Posterior cingulate gyrus (tissue), 11 donors: ENCODE data around the gene RARRES2.

Experiments
- DNase-seq, 10 donors: peaks; one replicate each; pipeline versions ENCODE4 v3.0.0 to v3.0.0-alpha.2; 2020 to 2021; ENCODE audit warnings: mixed read lengths in 3 of 10
- intact Hi-C: fragments of 100-400 bp; cut with DNase I; formaldehyde crosslinking; loops from one replicate; pipeline ENCODE4 v1.15.1; 2023

Gene RARRES2

DNA sequence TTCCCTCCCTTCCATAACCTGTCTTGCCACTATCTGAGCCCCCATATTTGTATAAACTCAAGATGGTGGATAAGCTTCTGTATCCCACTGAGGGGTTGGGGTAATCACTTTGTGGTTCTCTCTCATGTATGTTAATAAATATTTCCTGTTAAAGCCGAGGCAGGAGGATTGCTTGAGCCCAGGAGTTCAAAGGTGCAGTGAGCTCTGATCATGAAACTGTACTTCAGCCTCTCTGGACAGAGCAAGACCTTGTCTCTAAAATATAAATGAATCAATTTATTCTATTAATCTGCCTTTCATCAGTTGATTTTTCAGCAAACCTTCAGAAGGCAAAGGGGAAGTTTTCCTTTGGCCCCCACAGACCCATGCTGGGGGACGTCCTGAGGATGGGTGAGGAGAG lies 1.8 kb upstream of the RARRES2 start:
- DNase-seq, result no peak
- intact Hi-C loops, result no loop called here

DNA sequence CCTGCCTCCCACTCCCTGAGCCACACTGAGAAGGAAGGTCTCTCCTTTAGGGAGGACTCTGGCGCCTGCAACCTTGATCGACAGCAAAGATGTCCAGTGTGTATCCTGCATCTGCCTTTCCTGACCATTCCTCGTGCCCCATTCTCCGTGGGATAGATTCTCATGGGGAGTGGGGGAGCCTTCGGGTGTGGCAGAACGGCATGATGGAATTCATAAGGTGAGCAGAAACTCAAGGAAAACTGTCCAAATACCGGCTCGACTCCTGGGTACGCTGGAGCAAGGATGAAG lies 636 bp upstream of the RARRES2 start:
- intact Hi-C loops, result no loop called here
- no peak for DNase-seq

DNA sequence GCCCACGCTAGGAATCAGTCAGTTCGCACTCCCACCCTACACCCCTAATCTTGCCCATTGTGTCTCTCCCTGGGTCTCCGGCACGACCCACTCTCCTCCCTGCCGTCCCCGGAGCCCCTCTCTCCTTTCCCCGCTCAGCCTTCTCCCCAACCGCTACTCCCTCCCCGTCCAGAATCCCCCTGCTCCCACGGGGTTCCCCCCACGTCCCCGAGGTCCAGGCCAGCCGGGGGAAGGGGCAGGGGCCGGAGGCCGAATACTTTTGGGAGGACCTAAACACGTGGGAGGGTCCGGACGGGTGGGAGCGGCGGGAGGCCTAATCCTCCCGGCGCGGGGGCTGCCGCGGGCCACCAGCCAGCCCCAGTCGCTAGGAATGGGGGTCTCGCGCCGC lies 560 bp downstream of the RARRES2 start:
- intact Hi-C loops, result no loop called here

DNA sequence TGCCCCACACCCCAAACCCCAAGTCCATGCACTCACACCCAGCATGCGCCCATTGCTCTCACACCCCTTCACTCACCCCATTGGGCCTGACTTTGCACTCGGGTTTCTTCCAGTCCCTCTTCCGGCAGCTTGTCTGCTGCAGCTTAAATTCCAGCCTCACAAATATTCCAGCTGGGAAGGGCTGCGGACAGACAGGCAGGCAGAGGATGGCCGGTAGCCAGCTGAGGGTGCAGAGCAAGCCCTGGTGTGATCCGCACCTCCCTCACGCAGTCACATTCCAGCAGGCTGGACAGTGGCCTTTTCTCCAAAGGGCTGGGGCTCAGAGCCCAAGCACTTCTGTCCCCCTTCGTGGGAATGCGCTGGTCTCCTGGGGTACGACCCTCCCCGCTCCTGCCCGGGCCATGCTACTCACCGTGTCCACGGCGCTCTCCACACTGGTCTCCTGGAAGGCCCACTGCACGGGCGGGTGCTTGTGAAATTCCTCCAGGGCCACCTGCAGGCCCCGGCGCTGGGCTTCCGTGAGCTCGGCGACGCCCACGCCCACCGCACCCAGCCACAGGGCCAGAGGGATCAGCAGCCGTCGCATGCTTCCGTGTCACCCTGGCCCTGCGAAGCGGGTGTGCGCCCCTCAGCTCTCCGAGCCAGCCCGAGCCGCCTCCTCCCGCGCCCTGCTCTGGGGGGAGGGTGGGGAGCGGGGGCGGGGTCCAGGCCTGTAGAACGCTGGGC lies 1.2 kb downstream of the RARRES2 start:
- intact Hi-C loops, result no loop called here
- DNase-seq, result no peak

More for the DNA sequence above, 560 bp downstream of the RARRES2 start:
- no peak for DNase-seq

DNA sequence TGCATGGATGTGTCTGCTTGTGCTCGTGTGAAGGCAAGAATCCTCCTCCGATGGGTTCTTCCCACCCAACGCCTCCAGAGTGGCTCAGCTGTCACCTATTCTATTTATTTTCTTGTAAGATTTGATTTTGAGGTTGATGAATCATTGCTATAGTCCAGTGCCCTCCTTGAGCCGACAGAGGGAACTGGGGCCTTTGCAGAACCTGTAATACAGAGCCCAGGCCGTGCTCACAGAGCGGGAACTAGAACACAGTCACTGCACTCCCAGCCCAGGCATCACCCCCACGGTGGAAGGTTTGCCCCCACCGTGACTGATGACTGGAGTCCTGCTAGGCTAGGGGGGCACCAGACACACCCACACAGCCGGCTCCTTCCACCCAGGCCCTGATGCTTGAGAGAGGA lies 2.0 kb downstream of the RARRES2 start:
- intact Hi-C loops, result no loop called here
- no peak for DNase-seq

DNA sequence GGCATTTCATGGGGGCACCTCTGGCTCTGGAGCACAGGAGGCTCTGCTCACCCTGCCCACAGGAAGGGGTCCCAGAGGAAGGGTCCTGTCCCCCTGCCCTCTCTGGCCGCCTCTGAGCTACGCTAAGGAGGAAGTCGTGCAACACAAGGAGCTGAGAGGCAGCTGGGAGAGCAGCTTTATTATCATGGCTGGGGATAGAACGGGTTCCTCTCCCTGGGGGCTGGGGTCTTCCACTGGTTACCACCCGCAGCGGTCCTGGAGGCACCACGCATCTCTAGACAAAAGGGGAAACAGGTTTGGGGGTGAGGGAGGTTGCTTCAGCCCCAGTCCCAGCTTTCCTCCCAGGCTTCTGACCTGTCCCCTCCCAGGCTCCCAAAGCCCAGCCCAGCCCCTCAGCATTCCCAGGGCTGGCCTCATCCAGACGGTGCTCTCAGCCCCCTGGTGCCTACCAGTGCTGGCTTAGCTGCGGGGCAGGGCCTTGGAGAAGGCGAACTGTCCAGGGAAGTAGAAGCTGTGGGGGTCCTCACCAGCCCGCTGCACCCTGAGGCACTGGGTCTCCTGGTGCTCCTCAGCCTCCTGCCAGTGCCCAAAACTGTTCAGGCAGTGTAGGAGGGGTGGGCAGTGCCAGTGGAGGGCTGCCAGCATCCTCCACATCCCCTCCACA lies 3.1 kb downstream of the RARRES2 start:
- no peak for DNase-seq
- intact Hi-C loops, result no loop called here

DNA sequence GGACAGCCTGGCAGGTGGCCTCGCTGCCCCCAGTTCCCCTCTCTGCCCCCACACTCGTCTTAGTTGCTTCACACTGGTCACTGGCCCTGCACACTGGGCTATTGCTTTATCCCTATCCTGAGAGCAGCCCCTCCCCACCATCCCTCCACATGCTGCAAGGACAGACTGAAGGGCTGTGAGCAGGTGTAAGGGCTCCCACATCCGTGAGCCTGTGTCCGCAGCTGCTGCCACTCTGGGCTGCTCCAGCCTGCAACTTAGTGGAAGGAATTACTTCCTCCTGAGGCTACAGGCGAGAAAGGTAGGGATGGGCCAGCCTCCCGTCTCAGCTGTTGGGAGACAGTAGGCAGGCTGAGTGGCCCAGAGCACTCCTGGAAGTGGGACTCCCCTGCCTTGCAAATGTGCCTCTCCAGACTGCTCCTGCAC lies 3.8 kb downstream of the RARRES2 start:
- DNase-seq, result no peak
- intact Hi-C loops, result no loop called here

DNA sequence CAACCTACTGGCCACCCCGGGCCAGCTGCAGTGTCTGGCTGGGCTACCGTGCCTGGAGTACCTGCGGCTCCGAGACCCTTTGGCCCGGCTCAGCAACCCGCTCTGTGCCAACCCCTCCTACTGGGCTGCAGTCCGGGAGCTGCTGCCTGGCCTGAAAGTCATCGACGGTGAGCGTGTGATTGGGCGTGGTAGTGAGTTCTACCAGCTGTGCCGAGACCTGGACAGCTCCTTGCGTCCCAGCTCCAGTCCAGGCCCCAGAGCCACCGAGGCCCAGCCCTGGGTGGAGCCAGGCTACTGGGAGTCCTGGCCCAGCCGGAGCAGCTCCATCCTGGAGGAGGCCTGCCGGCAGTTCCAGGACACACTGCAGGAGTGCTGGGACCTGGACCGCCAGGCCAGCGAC lies 4.2 kb downstream of the RARRES2 start:
- no peak for DNase-seq
- intact Hi-C loops, result no loop called here

DNA sequence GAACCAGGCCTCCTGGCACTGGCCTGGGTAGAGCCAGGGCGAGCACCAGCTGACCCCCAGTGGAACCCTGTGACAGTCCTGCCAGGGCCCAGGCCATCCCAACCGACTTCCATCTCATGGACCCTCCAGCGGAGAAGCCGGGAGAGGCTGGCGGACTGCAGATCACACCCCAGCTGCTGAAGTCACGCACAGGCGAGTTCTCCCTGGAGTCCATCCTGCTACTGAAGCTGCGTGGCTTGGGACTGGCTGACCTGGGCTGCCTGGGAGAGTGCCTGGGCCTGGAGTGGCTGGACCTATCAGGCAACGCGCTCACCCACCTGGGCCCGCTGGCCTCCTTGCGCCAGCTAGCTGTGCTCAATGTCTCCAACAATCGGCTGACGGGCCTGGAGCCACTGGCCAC lies 4.7 kb downstream of the RARRES2 start:
- intact Hi-C loops, result no loop called here
- no peak for DNase-seq

DNA sequence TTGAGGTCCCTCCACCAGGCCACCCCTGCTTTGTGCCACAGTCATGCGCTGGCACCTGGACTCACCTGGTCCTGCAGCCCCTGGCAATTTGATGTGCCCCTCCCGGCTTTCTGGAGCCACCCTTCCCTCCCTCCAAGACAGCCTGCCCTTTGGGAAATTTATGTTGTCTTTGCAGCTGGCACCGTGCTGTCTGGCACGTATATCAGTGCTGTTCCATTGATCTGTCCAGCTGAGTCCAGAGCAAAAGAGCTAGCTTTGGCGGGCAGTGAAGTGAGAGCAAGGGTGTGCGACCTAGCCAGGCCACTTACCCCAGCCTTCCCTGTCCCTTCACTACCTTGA lies 5.7 kb downstream of the RARRES2 start:
- no peak for DNase-seq
- intact Hi-C loops, result no loop called here

DNA sequence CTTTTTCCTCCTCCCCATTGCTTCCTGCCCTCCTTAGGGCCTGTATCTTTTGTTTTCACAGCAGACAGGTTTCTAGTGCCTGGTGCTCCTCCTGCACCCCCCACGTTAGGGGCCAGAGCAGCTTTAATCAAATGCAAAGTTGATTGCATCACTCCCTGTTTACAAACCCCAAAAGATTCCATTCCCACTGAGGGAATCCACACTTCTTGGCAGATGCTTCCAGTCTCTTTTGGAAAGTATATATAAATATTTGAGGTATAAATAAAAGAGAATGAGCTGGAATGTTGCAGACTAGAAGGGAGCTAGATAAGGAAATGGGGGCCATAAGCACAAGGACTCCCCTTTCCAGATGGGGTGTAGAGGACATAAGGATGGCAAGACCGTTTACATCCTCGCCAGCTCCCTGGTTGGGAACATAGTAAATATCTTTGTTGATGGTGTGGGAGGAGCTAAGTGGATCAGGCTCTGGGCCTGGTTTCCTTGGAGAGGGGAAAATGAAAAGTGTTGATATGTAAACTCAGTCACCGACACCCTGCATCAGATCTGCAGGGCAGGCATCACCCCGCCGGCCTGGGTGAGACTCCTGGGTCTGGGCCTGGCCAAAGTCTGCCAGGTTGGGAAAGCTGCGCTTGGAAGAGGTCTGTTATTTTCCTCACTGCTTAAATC lies 6.2 kb downstream of the RARRES2 start:
- DNase-seq, result no peak
- intact Hi-C loops, result no loop called here

DNA sequence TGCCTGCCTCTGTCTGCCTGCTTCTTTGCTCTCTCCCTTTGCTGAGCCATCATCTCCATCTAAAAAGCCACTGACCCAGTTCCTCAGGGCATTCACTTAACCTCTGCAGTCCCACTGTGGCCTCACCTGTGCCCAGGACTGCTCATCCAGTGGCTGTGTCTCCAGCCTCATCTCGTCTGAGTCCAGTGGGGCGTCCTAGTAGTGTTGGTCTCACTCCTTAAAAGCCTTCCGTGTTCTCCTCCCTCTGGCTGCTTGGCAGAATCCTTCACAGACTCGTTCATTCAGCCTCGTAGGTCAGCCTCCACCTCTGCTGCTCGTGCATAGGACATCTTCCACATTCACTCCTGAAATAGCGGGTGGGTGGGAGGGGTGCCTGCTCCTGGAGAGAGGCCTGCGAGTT lies 7.3 kb downstream of the RARRES2 start:
- DNase-seq, result no peak
- intact Hi-C loops, result no loop called here

DNA sequence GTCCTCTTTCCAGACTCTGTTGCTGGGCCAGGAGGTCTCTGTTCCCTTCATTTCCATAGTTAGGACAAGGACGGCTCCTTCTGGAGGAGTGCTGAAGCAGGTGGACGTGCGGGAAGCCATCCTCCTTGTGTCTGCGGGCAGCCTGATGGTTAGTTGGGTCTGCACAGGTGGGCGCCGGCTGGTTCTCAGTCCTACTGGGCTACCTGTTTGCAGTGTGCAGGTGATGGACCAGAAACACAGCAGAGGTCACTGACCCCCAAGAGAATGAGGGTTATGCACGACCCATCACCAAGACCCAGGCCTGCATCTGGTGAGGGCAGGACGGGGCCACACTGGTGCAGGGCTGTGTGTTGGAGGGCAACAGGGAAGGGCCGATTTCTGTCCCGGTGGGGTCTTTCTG lies 7.8 kb downstream of the RARRES2 start:
- no peak for DNase-seq
- intact Hi-C loops, result no loop called here

DNA sequence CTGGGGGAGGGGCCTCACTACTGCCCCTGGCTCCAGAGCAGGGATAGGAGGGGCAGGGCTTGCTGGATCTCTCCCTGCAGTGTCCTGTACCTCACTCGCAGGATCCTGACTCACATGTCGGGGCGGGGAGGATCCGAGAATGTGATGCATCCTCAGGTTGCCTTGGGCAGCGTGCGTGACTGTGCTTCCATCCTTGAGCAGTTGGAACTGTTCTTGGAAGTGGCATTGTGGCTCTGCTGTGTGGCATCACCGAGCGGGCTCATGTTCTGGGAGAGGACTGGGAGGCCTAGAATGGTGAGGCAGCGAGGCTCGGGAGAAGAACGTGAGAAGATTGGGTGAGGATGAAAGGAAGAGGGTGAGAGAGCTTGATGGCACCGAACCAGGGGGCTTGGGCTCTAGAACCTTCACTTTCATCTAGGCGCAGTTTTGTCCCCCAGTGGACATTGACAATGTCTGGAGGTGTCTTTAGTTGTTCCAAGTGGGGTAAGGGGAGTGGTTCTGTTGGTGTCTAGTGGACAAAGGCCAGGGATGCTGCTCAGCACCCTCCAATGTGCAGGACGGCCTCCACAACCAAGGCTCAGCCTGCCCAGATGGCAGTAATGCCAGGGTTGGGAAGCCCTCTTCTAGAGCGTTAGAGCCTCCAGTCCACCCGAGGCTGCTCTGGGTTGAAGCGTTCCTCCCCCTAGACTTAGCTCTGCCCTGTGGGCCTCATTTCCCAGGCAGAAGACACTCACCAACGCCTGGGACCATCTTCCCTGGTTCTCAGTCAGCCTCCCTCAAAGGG lies 8.4 kb downstream of the RARRES2 start:
- DNase-seq, result no peak
- intact Hi-C loops, result no loop called here

DNA sequence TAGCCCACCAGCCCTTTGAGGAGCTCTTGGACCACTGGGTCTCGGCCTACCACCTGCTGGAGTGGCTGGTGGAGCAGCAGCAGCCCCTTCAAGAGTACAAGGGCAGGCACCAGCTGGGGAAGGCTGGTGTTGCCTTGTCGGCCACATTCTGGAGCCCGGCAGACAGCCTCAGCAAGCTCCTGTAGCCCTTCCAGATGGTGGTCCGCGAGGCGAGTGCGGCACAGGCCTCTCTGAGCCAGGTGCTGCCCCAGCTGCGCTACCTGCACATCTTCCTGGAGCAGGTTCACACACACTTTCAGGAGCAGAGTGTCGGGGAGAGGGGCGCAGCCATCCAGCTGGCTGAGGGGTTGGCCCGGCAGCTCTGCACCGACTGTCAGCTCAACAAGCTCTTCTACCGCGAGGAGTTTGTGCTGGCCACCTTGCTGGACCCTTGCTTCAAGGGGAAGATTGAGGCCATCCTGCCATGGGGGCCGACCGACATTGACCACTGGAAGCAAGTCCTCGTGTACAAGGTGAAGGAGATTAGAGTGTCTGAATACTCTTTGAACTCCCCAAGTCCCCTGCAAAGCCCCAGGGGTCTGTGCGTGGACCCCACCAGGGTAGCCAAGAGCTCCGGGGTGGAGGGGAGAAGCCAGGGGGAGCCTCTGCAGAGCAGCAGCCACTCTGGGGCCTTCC lies 11.1 kb downstream of the RARRES2 start:
- intact Hi-C loops, result no loop called here
- DNase-seq, result no peak

DNA sequence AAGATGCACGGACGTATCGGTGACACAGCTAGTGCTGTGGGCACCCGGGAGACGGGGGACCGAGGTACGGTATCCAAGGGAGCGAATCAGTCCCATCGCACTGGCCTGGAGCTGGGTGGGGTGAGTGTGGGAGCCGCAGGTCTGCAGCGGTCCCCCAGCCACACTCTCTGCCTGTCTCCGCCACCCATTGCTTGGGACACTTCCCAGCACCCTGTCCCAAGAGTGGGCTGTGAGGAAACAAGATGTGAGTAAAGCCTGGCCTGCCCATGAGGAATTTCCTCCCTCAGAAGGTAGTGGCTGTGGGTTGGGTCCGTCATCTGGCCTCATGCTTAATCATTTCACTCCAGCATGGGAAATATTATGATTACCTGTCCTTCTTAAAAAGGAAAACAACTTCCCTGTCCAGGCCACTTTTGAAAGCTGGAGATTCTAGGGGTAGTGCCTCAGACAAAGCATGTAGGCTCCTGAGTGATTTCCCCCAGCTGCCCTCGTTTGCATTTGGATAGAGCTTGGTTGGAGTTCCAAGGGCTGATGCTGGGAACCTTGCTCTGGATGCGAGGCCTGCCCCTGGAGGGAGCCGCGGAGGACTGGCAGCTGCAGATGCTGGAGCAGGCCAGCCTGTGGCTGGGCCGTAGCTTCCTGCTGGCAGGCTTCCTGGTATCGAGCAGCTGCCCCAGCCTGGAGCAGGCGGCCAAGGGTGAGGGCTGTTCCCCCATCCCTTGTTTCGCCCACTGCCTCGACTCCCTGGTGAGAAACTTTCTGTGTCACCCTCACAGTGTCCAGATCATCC lies 11.9 kb downstream of the RARRES2 start:
- peak in 9 of 10 donors; percentile 17 to 94 (median 57) for DNase-seq

DNA sequence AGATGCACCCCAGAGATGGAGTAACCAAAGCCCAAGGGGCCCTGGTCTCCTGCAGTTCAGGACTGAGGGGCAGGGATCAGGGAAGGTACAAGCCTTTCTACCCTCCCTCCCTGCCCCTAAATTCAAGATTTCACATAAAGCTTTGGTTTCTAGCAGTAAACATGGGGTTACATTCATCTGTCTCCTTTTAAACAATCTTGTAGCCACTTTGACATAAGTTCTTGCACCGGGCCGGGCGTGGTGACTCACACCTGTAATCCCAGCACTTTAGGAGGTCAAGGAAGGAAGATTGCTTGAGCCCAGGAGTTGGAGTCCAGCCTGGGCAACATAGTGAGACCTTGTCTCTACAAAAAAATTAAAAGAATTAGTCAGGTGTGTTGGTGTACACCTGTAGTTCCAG lies 14.1 kb downstream of the RARRES2 start:
- DNase-seq, result no peak
- intact Hi-C loops, result no loop called here

More for the DNA sequence above, 11.9 kb downstream of the RARRES2 start:
- intact Hi-C loops, result no loop called here

DNA sequence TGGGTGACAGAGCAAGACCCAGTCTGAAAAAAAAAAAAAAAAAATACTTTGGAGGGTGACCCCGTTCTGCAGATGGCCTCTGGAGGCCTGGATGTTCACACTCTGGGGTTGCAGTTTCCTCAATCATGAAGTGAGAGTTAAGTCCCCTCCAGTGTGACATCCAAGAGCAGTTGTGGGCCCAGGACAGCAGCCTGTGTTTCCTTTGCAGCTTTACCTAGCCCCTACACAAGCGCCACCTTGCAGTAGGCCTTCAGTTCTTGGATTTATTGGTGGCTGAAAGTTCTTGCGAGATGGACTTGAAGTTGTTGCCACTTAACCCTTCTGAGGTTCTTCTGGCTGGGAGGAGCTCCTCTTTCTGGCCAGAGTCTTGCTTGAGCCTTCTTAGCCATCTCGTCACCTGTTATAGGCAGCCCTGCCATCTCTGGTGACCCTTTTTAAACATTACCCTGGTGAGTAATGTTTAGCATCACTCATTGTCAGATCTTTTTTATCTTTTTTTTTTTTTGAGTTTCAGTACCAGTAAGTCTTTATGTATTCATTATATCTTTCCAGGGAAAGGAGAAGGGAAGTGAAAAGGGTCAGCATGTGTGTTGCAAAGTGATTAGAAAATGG lies 14.7 kb downstream of the RARRES2 start:
- DNase-seq, result no peak
- intact Hi-C loops, result no loop called here

DNA sequence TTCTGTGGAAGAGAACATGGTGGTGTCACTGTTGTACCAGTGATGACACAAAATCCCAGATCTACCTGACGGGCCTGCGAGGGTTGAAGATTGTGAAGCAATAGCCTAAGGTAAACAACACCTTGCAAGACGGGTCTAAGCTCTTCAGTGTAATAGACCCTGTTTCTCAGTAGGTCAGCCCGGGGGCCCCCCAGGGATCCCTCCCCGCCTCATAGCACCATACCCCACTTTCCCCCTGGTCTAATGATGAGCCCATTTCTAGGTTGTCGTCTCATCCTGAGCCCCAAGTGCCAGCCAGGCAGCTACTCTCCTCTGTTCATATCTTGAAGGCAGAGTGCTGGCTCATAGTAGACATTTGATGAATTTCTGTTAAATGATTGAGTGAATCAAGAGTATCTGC lies 15.5 kb downstream of the RARRES2 start:
- intact Hi-C loops, result no loop called here

More for the DNA sequence above, 15.5 kb downstream of the RARRES2 start:
- DNase-seq, result no peak
